A549 (cell line): Measurements from ENCODE around the gene KRT5.

ENCODE experiments used
- BHLHE40 ChIP-seq: IDR thresholded peaks from 2 replicates; pipeline ENCODE4 v1.6.1; 2012; ENCODE audit warnings: low read depth, low read length, inconsistent platforms
- CTCF ChIP-seq: fragments of >200 bp; sonication (Bioruptor Twin); formaldehyde crosslinking; IDR thresholded peaks from 3 replicates; pipeline ENCODE4 v1.5.1; 2016
- HDAC2 ChIP-seq: fragments of 200-600 bp; sonication (generic); IDR thresholded peaks from 2 replicates; pipeline ENCODE4 v1.6.1; 2016
- HOXB5 ChIP-seq: fragments of 250-450 bp; sonication (Bioruptor Pico); IDR thresholded peaks from 2 replicates; pipeline ENCODE4 v1.5.0; 2020; ENCODE audit warnings: mild to moderate bottlenecking, moderate library complexity
- JUN ChIP-seq, 2 experiments: fragments of >200 bp; sonication (Bioruptor Twin); formaldehyde crosslinking; IDR thresholded peaks; 2 replicates in 1 of 2; 3 replicates in 1 of 2; pipeline ENCODE4 v1.6.1; 2016 to 2017
- MAX ChIP-seq: IDR thresholded peaks from 2 replicates; pipeline ENCODE4 v1.6.1; 2012
- POLR2A ChIP-seq: IDR thresholded peaks from 2 replicates; pipeline ENCODE4 v1.6.1; 2012; ENCODE audit warnings: mild to moderate bottlenecking, low read length
- REST ChIP-seq: fragments of 200-600 bp; sonication (generic); IDR thresholded peaks from 2 replicates; pipeline ENCODE4 v1.6.1; 2016; ENCODE audit warnings: antibody characterized with exemption, mild to moderate bottlenecking, moderate library complexity
- SMC3 ChIP-seq: fragments of >200 bp; sonication (Bioruptor Twin); formaldehyde crosslinking; IDR thresholded peaks from 3 replicates; pipeline ENCODE4 v1.6.1; 2018; ENCODE audit warnings: inconsistent platforms
- TP53 ChIP-seq: fragments of 250-450 bp; sonication (Bioruptor Pico); IDR thresholded peaks from 2 replicates; pipeline ENCODE4 v1.5.0; 2021; ENCODE audit warnings: mild to moderate bottlenecking, moderate library complexity
- USF2 ChIP-seq: fragments of 450-650 bp; IDR thresholded peaks from 2 replicates; pipeline ENCODE4 v1.6.1; 2014; ENCODE audit warnings: antibody characterized with exemption

- TF ChIP-seq TP53: no peak
- TF ChIP-seq USF2: no peak
- TF ChIP-seq POLR2A: no peak
- no peak for TF ChIP-seq SMC3
- TF ChIP-seq CTCF: no peak
- no peak for TF ChIP-seq REST
- TF ChIP-seq BHLHE40: no peak
- no peak for TF ChIP-seq JUN (IDR thresholded peaks at IDR 0.05)
- no peak for TF ChIP-seq HOXB5 (CRISPR knock-in tag)
- TF ChIP-seq MAX: no peak
- no peak for TF ChIP-seq HDAC2
These were observed 19.1 kb upstream of the KRT5 start for GRCh38 chr12:52539083-52539820.
